ENCODE measurements around the gene GMPS. TPM values are rescaled to one million over a fixed set of nuclear protein-coding genes. Genes with fewer than 3 reads are reported as not detected.

GMPS gene
- total and polyA plus RNA-seq, 2 of the 8 experiments (the other 6 are each of a cell fraction or from before 2014, with no cell fraction given), result 57.7 to 175 TPM

- TF ChIP-seq CHD7 (IDR thresholded peaks at IDR 0.05; ENCODE audit: insufficient replicate concordance, low read length) (no peak), CEBPB (IDR thresholded peaks at IDR 0.05; ENCODE audit: low read depth, low read length) (no peak)
Measured at GRCh38 chr3:155846119-155846518, 24.3 kb upstream of the GMPS start (continued).

All from H1 (cell line).